WERI-Rb-1 (cell line): ENCODE results near the gene RTF2.

Experiments used
- DNase-seq: peaks from one replicate; pipeline ENCODE4 v3.0.0-alpha.2; 2020
- H3K27ac ChIP-seq: fragments of 250-450 bp; sonication (Bioruptor Pico); 2 replicates; pipeline ENCODE4 v1.5.1; 2020; ENCODE audit warnings: mild to moderate bottlenecking, moderate library complexity
- H3K27me3 ChIP-seq: fragments of 250-450 bp; sonication (Bioruptor Pico); 2 replicates; pipeline ENCODE4 v1.5.1; 2021; ENCODE audit warnings: mild to moderate bottlenecking, low read depth, moderate library complexity; ENCODE audit not compliant: insufficient read depth, severe bottlenecking
- H3K36me3 ChIP-seq: fragments of 250-450 bp; sonication (Bioruptor Pico); 2 replicates; pipeline ENCODE4 v1.5.1; 2020; ENCODE audit warnings: mild to moderate bottlenecking, moderate library complexity
- H3K4me3 ChIP-seq: 2 replicates; pipeline ENCODE4 v1.5.1; 2011; ENCODE audit warnings: low read depth, mild to moderate bottlenecking, control low read depth, low read length
- H3K9me3 ChIP-seq: fragments of 250-450 bp; sonication (Bioruptor Pico); 2 replicates; pipeline ENCODE4 v1.5.1; 2021; ENCODE audit warnings: mild to moderate bottlenecking, moderate library complexity; ENCODE audit not compliant: severe bottlenecking
- TF ChIP-seq, protein P1 (sequence below): IDR thresholded peaks from 2 replicates; pipeline ENCODE4 v1.5.1; 2011; ENCODE audit warnings: low read depth, mild to moderate bottlenecking, control low read depth, inconsistent platforms, low read length

RTF2 gene

GRCh38 chr20:56445540-56445939 lies 22.9 kb upstream of the RTF2 start:
- TF ChIP-seq, protein P1, sequence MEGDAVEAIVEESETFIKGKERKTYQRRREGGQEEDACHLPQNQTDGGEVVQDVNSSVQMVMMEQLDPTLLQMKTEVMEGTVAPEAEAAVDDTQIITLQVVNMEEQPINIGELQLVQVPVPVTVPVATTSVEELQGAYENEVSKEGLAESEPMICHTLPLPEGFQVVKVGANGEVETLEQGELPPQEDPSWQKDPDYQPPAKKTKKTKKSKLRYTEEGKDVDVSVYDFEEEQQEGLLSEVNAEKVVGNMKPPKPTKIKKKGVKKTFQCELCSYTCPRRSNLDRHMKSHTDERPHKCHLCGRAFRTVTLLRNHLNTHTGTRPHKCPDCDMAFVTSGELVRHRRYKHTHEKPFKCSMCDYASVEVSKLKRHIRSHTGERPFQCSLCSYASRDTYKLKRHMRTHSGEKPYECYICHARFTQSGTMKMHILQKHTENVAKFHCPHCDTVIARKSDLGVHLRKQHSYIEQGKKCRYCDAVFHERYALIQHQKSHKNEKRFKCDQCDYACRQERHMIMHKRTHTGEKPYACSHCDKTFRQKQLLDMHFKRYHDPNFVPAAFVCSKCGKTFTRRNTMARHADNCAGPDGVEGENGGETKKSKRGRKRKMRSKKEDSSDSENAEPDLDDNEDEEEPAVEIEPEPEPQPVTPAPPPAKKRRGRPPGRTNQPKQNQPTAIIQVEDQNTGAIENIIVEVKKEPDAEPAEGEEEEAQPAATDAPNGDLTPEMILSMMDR, result no peak
- no peaks in the 10 kb centered on the region for H3K9me3 ChIP-seq
- no peak overlapping the region for H3K27ac ChIP-seq
- no peaks in the 10 kb centered on the region for H3K36me3 ChIP-seq
- peaks cover 79% of the 10 kb centered on the region for H3K27me3 ChIP-seq
- H3K4me3 ChIP-seq, result no peak overlapping the region
- no peak for DNase-seq

DNA sequence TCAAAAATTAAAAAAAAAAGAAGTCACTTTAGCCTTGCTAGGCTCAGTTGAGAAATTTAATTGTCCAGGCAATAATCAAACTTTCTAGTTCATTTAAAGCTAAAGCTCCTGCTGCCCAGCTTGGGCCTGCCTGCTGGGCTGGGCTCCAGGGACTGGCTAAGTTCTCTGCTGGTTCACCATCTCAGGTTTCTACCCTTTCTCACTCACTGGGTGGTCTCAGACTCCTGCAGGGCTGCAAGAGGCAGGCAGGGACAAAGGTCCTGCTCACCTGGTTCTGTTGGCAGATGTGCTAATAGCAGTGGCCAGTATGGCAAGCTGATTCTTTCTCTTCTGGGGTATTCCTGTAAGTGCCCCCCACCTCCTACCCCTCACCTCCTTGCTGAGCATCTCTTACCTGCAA lies 21.2 kb upstream of the RTF2 start:
- no peaks in the 10 kb centered on the region for H3K9me3 ChIP-seq
- H3K4me3 ChIP-seq, result no peak overlapping the region
- H3K27me3 ChIP-seq, result peaks cover 75% of the 10 kb centered on the region
- TF ChIP-seq, protein P1, result no peak
- DNase-seq, result no peak
- no peaks in the 10 kb centered on the region for H3K36me3 ChIP-seq
- no peak overlapping the region for H3K27ac ChIP-seq

- H3K9me3 ChIP-seq, result no peaks in the 10 kb centered on the region
- peaks cover 72% of the 10 kb centered on the region for H3K27me3 ChIP-seq
- no peak for DNase-seq
- TF ChIP-seq, protein P1, result no peak
- no peaks in the 10 kb centered on the region for H3K36me3 ChIP-seq
- no peak overlapping the region for H3K4me3 ChIP-seq
- no peak overlapping the region for H3K27ac ChIP-seq
Measured at GRCh38 chr20:56449459-56449858, 19.0 kb upstream of the RTF2 start.

- H3K27me3 ChIP-seq, result peaks cover 72% of the 10 kb centered on the region
- no peak overlapping the region for H3K27ac ChIP-seq
- H3K4me3 ChIP-seq, result no peak overlapping the region
- H3K9me3 ChIP-seq, result no peaks in the 10 kb centered on the region
- no peak for DNase-seq
- H3K36me3 ChIP-seq, result no peaks in the 10 kb centered on the region
- TF ChIP-seq, protein P1, result no peak
Measured at GRCh38 chr20:56451056-56451765, 17.2 kb upstream of the RTF2 start.

- no peaks in the 10 kb centered on the region for H3K36me3 ChIP-seq
- TF ChIP-seq, protein P1, result no peak
- no peaks in the 10 kb centered on the region for H3K9me3 ChIP-seq
- peaks cover 77% of the 10 kb centered on the region for H3K27me3 ChIP-seq
- no peak overlapping the region for H3K27ac ChIP-seq
- no peak for DNase-seq
- H3K4me3 ChIP-seq, result no peak overlapping the region
Measured at GRCh38 chr20:56453352-56453751, 15.1 kb upstream of the RTF2 start.

DNA sequence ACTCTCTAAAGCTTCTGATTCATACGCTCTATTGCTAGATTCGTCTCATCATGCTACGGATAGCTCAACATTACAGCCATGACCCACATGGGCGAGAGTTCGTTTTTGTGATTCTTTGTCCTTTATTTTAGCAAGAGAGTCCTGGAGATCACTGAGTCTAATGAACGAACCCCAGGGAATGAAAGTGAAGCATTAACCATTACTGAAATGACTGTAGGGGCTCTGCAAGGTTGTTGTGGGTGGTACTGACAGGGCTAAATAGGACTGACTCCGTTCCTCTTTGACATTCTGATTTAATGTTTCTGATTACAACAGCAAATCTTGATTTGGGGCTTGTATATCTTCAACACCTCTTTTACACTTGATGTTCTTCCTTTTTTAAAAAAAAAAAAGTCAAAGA lies 13.7 kb upstream of the RTF2 start:
- Histone ChIP-seq H3K36me3 (no peaks in the 10 kb centered on the region), H3K27ac (no peak overlapping the region), H3K9me3 (no peaks in the 10 kb centered on the region), H3K27me3 (peaks cover 86% of the 10 kb centered on the region), H3K4me3 (no peak overlapping the region)
- no peak for DNase-seq
- TF ChIP-seq, protein P1, result no peak
